T-helper 17 cell (primary cell): ENCODE data around the gene TBC1D9. TPM values are rescaled to one million over a fixed set of nuclear protein-coding genes. Genes with fewer than 3 reads are reported as not detected.

Experiments
- ATAC-seq: fragments of 150-1000 bp; cut with Tn5 transposase; 2 replicates; pipeline ENCODE4 v1.10.0; 2021; ENCODE audit warnings: mild to moderate bottlenecking, moderate library complexity
- DNase-seq, 3 donors: peaks; one replicate each; pipeline versions ENCODE4 v3.0.0 to v3.0.0-alpha.2; 2020 to 2021
- H3K9me3 ChIP-seq: one replicate; pipeline ENCODE4 v1.7.0; 2013; ENCODE audit warnings: low read length, mild to moderate bottlenecking; ENCODE audit not compliant: control insufficient read depth, poor library complexity, severe bottlenecking
- H3K27ac Mint-ChIP-seq: one replicate; pipeline ENCODE4 v1.8.0; 2022; ENCODE audit warnings: mild to moderate bottlenecking, moderate library complexity, mixed read lengths
- H3K27me3 Mint-ChIP-seq: one replicate; pipeline ENCODE4 v1.8.0; 2022; ENCODE audit warnings: mixed read lengths
- H3K36me3 Mint-ChIP-seq: one replicate; pipeline ENCODE4 v1.8.0; 2022; ENCODE audit warnings: low read depth, mixed read lengths
- H3K4me1 Mint-ChIP-seq: one replicate; pipeline ENCODE4 v1.8.0; 2022; ENCODE audit warnings: mild to moderate bottlenecking, mixed read lengths
- H3K4me3 Mint-ChIP-seq: one replicate; pipeline ENCODE4 v1.8.0; 2022; ENCODE audit warnings: mild to moderate bottlenecking, moderate library complexity, mixed read lengths
- total RNA-seq, 4 donors: library from RNA in 2 of 4; stranded (reverse) in 2 of 4; gene quantifications; one replicate each; pipeline ENCODE4 v1.2.3 and lab custom pipeline; 2022 to 2026

Gene TBC1D9
- total RNA-seq, 2 donors from 2014 or later: 0.76 to 3.1 TPM

DNA sequence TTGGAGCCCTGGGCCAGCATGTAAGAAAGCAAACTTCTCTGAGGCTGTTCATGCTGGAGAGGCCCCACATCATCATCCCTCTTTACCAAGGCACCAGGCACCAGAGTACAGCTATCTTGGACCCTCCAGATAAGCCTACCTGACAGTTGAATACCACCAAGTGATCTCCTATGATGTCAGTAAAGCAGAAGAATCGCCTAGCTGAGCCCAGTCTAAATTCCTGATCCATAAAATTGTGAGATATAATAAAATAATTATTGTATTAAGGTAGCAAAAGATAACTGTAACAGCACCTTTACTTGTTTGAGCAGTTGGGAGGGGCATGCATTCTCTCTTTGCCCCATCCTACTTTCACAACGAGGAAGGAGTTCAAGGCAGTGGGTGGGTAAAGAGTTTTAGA lies 184.6 kb downstream of the TBC1D9 start:
- Mint-ChIP-seq H3K36me3 (peaks cover 6% of the 10 kb centered on the region), H3K4me1 (peaks cover 7% of the 10 kb centered on the region), H3K4me3 (no peak overlapping the region), H3K27ac (no peak overlapping the region), H3K27me3 (peaks cover 45% of the 10 kb centered on the region)
- DNase-seq: no peak
- no peak for ATAC-seq
- peaks cover 4% of the 10 kb centered on the region for H3K9me3 ChIP-seq

Other genes with a start within 250 kb of the TBC1D9 start
- 10 to 100 TPM; 11.6 to 12.9 TPM for gene ELMOD2, start 232.2 kb downstream of the TBC1D9 start, total RNA-seq
- not detected for gene UCP1, start 187.4 kb downstream of the TBC1D9 start, total RNA-seq